8988T (cell line): ENCODE measurements around the gene ACAP1.
"Not testable (repeated sequence)": the region's sequence is repeated elsewhere in the genome, so short reads cannot be mapped to it uniquely, and the experiment has no call there.

ENCODE experiments used
- DNase-seq: peaks from one replicate; pipeline ENCODE4 v3.0.0; 2011

ACAP1 gene

DNA sequence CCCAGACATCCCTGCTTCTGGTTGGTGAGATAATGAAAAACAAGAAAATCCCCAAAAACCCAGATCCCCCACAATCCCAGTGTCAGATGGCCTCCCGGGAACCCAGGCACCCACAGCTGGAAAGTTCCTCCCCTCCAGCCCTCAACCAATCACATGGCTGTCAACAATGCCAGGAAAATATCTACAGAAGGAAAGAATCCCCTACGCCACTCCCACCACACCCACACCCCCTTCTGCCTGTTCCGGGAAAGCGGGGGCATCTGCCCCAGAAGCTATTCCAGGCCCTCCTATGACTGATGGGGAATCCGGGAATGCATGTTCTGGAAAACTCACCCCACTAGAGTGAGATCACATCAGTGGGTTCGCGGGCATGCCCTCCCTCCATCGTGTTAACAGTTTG lies 20.4 kb downstream of the ACAP1 start:
- DNase-seq, result no peak

GRCh38 chr17:7357381-7357780 lies 21.1 kb downstream of the ACAP1 start:
- DNase-seq, result no peak

- DNase-seq, result no peak
Observed at GRCh38 chr17:7361906-7362305, 25.6 kb downstream of the ACAP1 start.

DNA sequence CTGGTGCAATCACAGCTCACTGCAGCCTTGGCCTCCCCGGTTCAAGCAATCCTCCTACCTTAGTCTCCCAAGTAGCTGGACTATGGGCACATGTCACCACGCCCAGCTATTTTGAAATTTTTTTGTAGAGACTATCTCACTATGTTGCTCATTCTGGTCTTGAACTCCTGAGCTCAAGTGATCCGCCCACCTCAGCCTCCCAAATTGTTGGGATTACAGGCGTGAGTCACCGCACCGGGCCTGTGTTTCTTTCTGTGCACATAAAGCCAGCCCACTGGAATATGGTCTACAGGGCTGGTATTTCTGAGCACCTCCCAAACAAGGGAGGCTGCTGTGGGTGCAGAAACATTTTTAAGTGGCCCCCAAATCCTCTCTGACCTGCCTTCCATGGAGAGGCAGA lies 27.0 kb downstream of the ACAP1 start:
- DNase-seq, result no peak

DNA sequence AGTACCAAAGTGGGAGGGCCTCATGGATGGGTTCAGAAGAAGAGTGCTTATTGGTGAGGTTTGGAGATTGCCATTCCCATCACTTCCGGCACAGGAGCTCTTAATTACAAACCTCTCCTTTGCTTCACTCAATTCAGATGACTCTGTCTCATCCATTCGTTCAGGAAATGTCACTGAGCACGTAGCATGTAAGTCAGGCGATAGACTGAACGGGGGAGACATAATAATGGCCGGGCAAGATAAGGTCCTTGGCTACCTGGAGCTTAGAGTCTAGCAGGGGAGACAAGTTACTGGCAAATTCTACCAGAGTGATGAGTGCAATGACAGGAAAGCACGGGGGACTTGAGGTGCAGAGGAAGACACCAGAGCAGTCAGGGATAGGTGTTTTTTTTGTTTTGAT lies 29.6 kb downstream of the ACAP1 start:
- DNase-seq, result not testable (repeated sequence)

DNA sequence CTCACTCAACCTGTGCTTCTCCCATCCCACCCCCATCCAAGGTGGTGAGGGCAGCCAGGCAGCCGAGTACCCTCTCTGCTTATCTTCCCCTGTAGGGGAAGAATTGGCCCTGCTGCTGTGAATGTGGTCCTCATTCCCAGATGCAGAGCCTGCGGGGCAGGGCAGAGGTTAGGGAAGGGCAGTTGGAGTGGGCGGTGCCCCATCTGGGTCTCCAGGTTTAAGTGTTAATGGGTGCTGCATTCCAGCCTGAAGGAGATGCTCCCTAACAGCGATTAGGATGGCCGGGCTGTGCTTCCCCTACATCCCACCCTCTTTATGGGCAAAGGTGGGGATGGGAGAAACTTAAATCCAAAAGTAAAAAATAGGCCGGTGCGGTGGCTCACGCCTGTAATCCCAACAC lies 30.8 kb downstream of the ACAP1 start:
- no peak for DNase-seq

GRCh38 chr17:7367918-7368598 lies 31.7 kb downstream of the ACAP1 start:
- DNase-seq, result no peak

- DNase-seq, result not testable (repeated sequence)
Observed at GRCh38 chr17:7368599-7368994, 32.3 kb downstream of the ACAP1 start.

GRCh38 chr17:7369825-7370224 lies 33.5 kb downstream of the ACAP1 start:
- DNase-seq, result no peak

DNA sequence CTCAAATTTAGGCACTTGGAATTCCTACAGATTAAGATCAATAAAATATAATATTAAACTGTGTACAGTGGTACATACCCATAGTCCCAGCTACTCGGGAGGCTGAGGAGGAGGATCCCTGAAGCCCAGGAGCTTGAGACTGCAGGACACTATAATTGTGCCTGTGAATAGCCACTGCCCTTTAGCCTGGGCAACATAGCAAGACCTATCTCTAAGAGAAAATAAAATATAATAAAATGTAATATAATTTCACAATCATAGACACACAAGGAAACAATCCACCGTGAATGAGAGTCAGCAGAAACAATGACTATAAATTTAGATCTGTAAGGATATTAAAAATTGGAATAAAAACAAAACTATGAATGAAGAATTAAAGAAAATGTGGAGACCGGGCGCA lies 34.5 kb downstream of the ACAP1 start:
- no peak for DNase-seq

- no peak for DNase-seq
Observed at GRCh38 chr17:7374353-7374752, 38.0 kb downstream of the ACAP1 start.

DNA sequence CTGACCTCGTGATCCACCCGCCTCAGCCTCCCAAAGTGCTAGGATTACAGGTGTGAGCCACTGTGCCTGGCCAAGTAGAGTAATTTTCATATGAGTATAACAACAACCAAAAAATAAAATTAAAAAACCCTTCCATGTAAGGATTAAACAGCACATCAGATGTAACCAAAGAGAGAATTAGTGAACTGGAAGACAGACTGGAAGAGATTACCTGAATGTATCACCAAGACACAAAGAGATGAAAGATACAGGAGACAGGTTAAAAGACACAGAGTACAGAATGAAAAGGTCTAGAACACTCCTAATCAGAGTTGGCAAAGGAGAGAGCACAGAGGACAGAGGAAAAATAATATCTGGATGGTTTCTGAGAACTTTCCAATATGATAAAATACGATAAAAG lies 42.8 kb downstream of the ACAP1 start:
- no peak for DNase-seq

DNA sequence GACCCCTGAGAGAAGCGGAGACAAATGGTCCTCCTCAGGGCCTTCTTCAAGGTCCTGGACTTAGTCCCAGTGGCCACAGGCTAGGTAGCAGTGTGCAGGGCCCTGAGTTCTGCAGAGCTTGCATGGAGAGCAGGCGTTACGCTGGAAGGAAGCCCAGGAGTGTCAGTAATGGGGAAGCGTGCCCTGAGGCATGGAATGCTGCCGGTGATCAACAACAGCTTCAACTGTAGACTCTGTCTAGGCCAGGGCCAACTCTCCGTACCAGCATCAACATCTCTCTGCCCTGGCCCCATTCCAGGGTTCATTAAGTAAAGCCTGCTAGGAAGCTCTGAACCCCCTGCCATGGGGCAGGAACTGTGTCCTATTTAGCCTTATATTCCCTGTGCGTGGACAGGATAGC lies 44.0 kb downstream of the ACAP1 start:
- DNase-seq, result no peak

DNA sequence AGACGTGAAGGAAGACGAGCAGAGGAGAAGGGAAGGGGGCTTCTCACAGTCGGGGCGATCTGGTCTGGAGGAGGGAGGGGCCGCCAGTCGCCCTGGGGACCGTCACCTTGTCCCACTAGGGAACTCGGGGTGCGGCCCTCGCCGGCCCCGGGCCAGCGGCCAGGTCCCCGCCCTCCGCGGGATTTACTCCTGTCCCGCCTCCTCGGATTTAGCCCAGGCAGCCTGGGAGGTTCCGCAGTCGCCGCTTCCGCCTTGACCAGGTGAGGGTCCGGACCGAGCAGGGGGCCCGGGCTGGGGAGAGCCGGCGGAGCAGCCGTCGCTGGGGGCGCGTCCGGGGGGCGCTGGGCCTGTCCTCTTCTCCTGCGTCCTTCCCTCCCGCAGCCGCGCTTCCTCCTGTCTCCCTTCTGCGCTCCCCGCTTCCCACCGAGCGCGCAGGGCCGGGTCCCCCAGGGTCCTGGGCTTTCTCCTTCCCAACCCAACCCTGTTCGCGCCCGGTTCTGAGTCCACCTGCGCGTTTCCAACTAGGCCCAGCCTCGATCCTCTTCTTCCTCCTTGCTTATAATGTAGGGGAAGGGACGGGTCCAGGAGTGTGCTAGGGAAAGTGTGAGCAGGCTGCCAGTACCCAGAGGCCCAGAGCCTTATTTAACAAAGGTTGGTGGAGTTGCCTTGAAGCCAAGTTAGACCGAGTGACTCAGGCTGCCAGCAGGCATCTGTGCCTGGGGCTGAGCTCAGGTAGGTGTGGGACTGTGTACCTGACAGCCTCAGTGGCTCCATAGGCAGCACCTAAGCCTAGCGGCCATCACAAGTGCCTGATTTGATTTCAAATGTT lies 44.7 kb downstream of the ACAP1 start, which contains the start of gene TNK1:
TNK1 (plus strand) TSS at position 235 of the 829 bp plus-strand sequence. CDS start 1,838 bp downstream, outside the sequence.
- no peak for DNase-seq

- no peak for DNase-seq
Observed at GRCh38 chr17:7382901-7383300, 46.6 kb downstream of the ACAP1 start.

GRCh38 chr17:7383371-7383741 lies 47.0 kb downstream of the ACAP1 start:
- DNase-seq, result no peak

GRCh38 chr17:7383742-7384488 lies 47.6 kb downstream of the ACAP1 start:
- DNase-seq, result no peak

DNA sequence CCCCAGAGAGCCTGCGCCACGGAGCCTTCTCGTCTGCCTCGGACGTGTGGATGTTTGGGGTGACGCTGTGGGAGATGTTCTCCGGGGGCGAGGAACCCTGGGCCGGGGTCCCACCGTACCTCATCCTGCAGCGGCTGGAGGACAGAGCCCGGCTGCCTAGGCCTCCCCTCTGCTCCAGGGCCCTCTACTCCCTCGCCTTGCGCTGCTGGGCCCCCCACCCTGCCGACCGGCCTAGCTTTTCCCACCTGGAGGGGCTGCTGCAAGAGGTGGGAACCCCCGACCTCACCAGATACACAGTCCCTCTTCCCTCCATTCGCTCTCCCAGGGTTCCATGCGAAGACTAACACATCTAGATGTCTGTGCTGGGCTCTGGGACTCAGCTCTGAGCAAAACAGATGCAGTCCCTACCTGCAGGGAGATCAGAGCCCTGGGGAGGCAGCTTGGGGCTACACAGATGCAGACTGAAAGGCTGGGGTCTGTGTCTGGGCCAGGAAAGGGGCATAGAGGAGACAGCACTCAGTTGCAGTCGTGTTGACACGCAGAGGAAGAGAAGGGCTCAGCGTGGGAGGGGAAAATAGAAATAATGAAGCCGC lies 48.3 kb downstream of the ACAP1 start:
- no peak for DNase-seq

GRCh38 chr17:7388856-7389255 lies 52.5 kb downstream of the ACAP1 start:
- DNase-seq, result no peak

DNA sequence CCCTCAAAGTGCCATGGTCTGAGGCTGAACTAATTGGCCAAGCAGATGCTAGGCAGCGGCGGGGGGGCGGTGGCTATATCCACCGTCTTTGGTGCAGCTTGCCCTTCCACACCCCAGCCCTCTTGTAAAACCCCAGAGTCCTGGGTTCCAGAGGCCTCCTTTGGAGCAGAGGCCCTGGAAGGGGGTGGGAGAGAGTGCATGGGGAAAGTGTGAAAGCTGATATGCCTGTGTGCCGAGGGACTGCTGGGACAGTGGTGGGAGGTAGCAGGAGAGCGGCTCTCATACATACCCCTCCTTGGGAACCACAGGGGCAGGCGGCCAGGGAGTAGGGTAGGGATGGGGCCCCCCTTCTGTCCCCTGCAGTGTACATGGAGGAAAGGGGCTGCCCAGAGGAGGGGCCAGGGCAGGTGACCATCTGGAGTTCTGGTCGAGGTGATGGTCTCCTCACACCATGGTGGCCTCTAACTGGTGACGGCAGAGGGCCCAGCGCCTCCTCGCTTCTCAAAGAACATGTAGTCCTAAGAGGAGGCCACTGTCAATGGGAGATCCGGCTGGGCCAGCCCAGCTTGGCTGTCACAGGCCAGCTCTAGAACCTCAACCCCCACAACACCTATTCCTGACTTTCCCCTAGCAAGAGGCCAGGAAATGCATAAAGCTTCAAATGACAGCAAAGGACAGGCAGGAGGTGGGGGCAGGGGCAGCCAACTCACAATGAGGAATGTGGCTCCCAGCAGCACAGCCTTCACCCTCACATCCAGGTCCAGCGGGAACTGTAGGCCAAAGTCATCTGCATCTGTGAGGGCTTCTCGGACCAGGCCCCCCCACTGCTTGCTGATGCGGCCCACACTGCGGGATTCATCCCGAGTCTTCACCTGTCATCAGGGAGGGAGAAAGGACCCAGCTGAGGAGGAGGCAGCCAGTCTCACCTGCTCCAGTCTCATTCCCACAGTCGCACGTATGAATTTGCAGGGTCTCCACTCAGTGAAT lies 53.9 kb downstream of the ACAP1 start:
- no peak for DNase-seq

GRCh38 chr17:7391307-7391706 lies 55.0 kb downstream of the ACAP1 start:
- no peak for DNase-seq
